Ascending aorta (tissue), 2 donors: ENCODE results near the gene UNC13C. TPM values are rescaled to one million over a fixed set of nuclear protein-coding genes. Genes with fewer than 3 reads are reported as not detected.

Source experiments
- DNase-seq, 2 donors: peaks; one replicate each; pipeline ENCODE4 v3.0.0-alpha.2; 2019; ENCODE audit warnings: low spot score in 2 of 2
- H3K27ac ChIP-seq, 2 donors: fragments of 200-600 bp; sonication (generic); one replicate each; pipeline ENCODE4 v1.5.1; 2016 to 2017; ENCODE audit warnings: mild to moderate bottlenecking in 1 of 2
- H3K27me3 ChIP-seq: fragments of 200-600 bp; sonication (generic); one replicate; pipeline ENCODE4 v1.5.1; 2017
- H3K36me3 ChIP-seq, 2 donors: fragments of 200-600 bp; sonication (generic); one replicate each; pipeline ENCODE4 v1.5.1; 2016
- H3K4me1 ChIP-seq, 2 donors: fragments of 200-600 bp; sonication (generic); one replicate each; pipeline ENCODE4 v1.5.1; 2016 to 2017; ENCODE audit warnings: mild to moderate bottlenecking in 1 of 2
- H3K4me3 ChIP-seq, 2 donors: fragments of 200-600 bp; sonication (generic); one replicate each; pipeline ENCODE4 v1.5.1; 2016 to 2017; ENCODE audit warnings: mild to moderate bottlenecking in 1 of 2
- H3K9me3 ChIP-seq, 2 donors: fragments of 200-600 bp; sonication (generic); one replicate each; pipeline ENCODE4 v1.5.1; 2016
- CTCF ChIP-seq, 3 experiments: fragments of 200-600 bp in 2 of 3; fragments of 450-650 bp in 1 of 3; sonication (generic) in 2 of 3; IDR thresholded peaks; one replicate each; pipeline ENCODE4 v1.5.1; 2016 to 2019; ENCODE audit warnings: antibody characterized with exemption in 3 of 3, mild to moderate bottlenecking in 1 of 3, moderate library complexity in 1 of 3
- intact Hi-C: fragments of 100-400 bp; cut with DNase I; formaldehyde crosslinking; loops from one replicate; pipeline ENCODE4 v1.15.1; 2023
- total RNA-seq: library from RNA; depleted of rRNA; stranded (reverse); fragments of >200 nt; gene quantifications from one replicate; pipeline ENCODE4 v1.1.0, GENCODE V29; 2016

UNC13C gene
- total RNA-seq, 1 donor from 2014 or later: 2.0 TPM

- Histone ChIP-seq H3K4me1 (peaks cover 0 to 9% of the 10 kb centered on the region in 2 donors), H3K27ac (no peak overlapping the region), H3K36me3 (no peaks in the 10 kb centered on the region), H3K9me3 (no peaks in the 10 kb centered on the region), H3K4me3 (no peak overlapping the region), H3K27me3 (no peaks in the 10 kb centered on the region)
- intact Hi-C loops: loop anchor here (5.0 kb wide), 1 partner anchor 50 kb away; no protein-coding TSS in a partner anchor
- DNase-seq: no peak
- TF ChIP-seq CTCF (IDR thresholded peaks at IDR 0.05): no peak
Measured at GRCh38 chr15:54517366-54517765, 539.1 kb downstream of the UNC13C start.

GRCh38 chr15:54518156-54518882 is 540.1 kb downstream of the UNC13C start:
- Histone ChIP-seq H3K27me3 (no peaks in the 10 kb centered on the region), H3K4me1 (peaks cover 0 to 9% of the 10 kb centered on the region in 2 donors), H3K27ac (no peak overlapping the region), H3K36me3 (no peaks in the 10 kb centered on the region), H3K4me3 (no peak overlapping the region), H3K9me3 (no peaks in the 10 kb centered on the region)
- DNase-seq: no peak
- intact Hi-C loops: loop anchor here (5.0 kb wide), 1 partner anchor 49 kb away; no protein-coding TSS in a partner anchor
- no peak for TF ChIP-seq CTCF (IDR thresholded peaks at IDR 0.05)

GRCh38 chr15:54519577-54519976 is 541.3 kb downstream of the UNC13C start:
- H3K27me3 ChIP-seq: no peaks in the 10 kb centered on the region
- H3K36me3 ChIP-seq: no peaks in the 10 kb centered on the region
- no peak for TF ChIP-seq CTCF (IDR thresholded peaks at IDR 0.05)
- no peak overlapping the region for H3K4me3 ChIP-seq
- H3K27ac ChIP-seq: no peak overlapping the region
- intact Hi-C loops: loop anchor here (5.0 kb wide), 1 partner anchor 48 kb away; no protein-coding TSS in a partner anchor
- H3K4me1 ChIP-seq: peaks cover 0 to 9% of the 10 kb centered on the region in 2 donors
- no peak for DNase-seq
- H3K9me3 ChIP-seq: no peaks in the 10 kb centered on the region

GRCh38 chr15:54520616-54521015 is 542.4 kb downstream of the UNC13C start:
- intact Hi-C loops: no loop called here
- Histone ChIP-seq H3K4me1 (peaks cover 0 to 9% of the 10 kb centered on the region in 2 donors), H3K27ac (no peak overlapping the region), H3K4me3 (no peak overlapping the region), H3K36me3 (no peaks in the 10 kb centered on the region), H3K9me3 (no peaks in the 10 kb centered on the region), H3K27me3 (no peaks in the 10 kb centered on the region)
- TF ChIP-seq CTCF (IDR thresholded peaks at IDR 0.05): no peak
- DNase-seq: no peak

GRCh38 chr15:54521206-54521605 is 543.0 kb downstream of the UNC13C start:
- intact Hi-C loops: no loop called here
- H3K36me3 ChIP-seq: no peaks in the 10 kb centered on the region
- H3K27me3 ChIP-seq: no peaks in the 10 kb centered on the region
- H3K9me3 ChIP-seq: no peaks in the 10 kb centered on the region
- no peak overlapping the region for H3K4me3 ChIP-seq
- no peak for DNase-seq
- peaks cover 0 to 9% of the 10 kb centered on the region in 2 donors for H3K4me1 ChIP-seq
- no peak overlapping the region for H3K27ac ChIP-seq
- no peak for TF ChIP-seq CTCF (IDR thresholded peaks at IDR 0.05)
